Stimulated activated CD8-positive, alpha-beta memory T cell treated with anti-CD3 and anti-CD28 coated beads, Interleukin-7, amount 100 ng/mL, for 48 hours (primary cell): ENCODE results near the gene ACP3.
"Not testable (repeated sequence)": the region's sequence is repeated elsewhere in the genome, so short reads cannot be mapped to it uniquely, and the experiment has no call there.

Experiments used
- DNase-seq, 2 donors: peaks; one replicate each; pipeline ENCODE4 v3.0.0-alpha.2; 2020; ENCODE audit warnings: low read depth in 1 of 2; ENCODE audit errors: extremely low read depth in 1 of 2

ACP3 gene

GRCh38 chr3:132317229-132317948 lies at the start of gene ACP3:
Gene ACP3, plus strand, starts transcription at chr3:132317407. Its CDS starts 50 bp downstream, at chr3:132317457.
- no peak for DNase-seq

- DNase-seq: no peak
These were observed 48.3 kb upstream of the ACP3 start for GRCh38 chr3:132268956-132269355.

GRCh38 chr3:132273036-132273435 lies 44.2 kb upstream of the ACP3 start:
- no peak for DNase-seq

GRCh38 chr3:132276228-132276906 lies 40.8 kb upstream of the ACP3 start:
- no peak for DNase-seq

GRCh38 chr3:132279030-132279429 lies 38.2 kb upstream of the ACP3 start:
- no peak for DNase-seq

GRCh38 chr3:132283440-132283839 lies 33.8 kb upstream of the ACP3 start:
- DNase-seq: no peak

GRCh38 chr3:132283916-132284405 lies 33.2 kb upstream of the ACP3 start:
- no peak for DNase-seq

- DNase-seq: no peak
These were observed 32.2 kb upstream of the ACP3 start for GRCh38 chr3:132284781-132285619.

- no peak for DNase-seq
These were observed 31.6 kb upstream of the ACP3 start for GRCh38 chr3:132285620-132285945.

GRCh38 chr3:132286035-132286434 lies 31.2 kb upstream of the ACP3 start:
- DNase-seq: no peak

- no peak for DNase-seq
These were observed 28.9 kb upstream of the ACP3 start for GRCh38 chr3:132288357-132288756.

- DNase-seq: no peak
These were observed 27.9 kb upstream of the ACP3 start for GRCh38 chr3:132289316-132289715.

- no peak for DNase-seq
These were observed 26.4 kb upstream of the ACP3 start for GRCh38 chr3:132290833-132291232.

GRCh38 chr3:132292042-132292441 lies 25.2 kb upstream of the ACP3 start:
- no peak for DNase-seq

- no peak for DNase-seq
These were observed 24.0 kb upstream of the ACP3 start for GRCh38 chr3:132293251-132293650.

GRCh38 chr3:132294906-132295305 lies 22.3 kb upstream of the ACP3 start:
- DNase-seq: no peak

GRCh38 chr3:132303336-132304201 lies 13.6 kb upstream of the ACP3 start:
- DNase-seq: not testable (repeated sequence)

- DNase-seq: not testable (repeated sequence)
These were observed 12.9 kb upstream of the ACP3 start for GRCh38 chr3:132304351-132304750.

- not testable (repeated sequence) for DNase-seq
These were observed 7.2 kb upstream of the ACP3 start for GRCh38 chr3:132310057-132310456.

GRCh38 chr3:132311316-132311715 lies 5.9 kb upstream of the ACP3 start:
- no peak for DNase-seq

- no peak for DNase-seq
These were observed 5.4 kb upstream of the ACP3 start for GRCh38 chr3:132311841-132312240.
